ENCODE data around the gene ARRB2.

DNA sequence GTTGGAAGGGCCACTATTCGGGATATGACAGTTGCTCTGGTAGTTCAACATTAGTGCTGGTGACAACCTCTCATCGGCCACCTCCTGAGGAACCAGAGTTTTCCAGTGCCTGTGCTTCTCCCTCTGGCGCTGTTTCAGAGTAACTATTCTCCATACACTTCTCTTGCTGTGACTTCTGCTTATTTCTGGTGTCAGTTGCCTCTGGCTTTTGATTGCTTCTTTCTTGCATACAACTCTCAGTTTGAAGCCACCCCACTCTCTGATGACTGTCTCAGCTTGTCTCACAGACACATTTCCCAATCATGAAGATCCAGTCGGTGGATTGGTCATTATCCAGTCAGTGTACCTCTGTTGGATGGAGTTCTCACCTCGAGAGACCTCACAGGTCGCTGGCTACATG, 57.9 kb downstream of the ARRB2 start:
- TF ChIP-seq, protein P1, sequence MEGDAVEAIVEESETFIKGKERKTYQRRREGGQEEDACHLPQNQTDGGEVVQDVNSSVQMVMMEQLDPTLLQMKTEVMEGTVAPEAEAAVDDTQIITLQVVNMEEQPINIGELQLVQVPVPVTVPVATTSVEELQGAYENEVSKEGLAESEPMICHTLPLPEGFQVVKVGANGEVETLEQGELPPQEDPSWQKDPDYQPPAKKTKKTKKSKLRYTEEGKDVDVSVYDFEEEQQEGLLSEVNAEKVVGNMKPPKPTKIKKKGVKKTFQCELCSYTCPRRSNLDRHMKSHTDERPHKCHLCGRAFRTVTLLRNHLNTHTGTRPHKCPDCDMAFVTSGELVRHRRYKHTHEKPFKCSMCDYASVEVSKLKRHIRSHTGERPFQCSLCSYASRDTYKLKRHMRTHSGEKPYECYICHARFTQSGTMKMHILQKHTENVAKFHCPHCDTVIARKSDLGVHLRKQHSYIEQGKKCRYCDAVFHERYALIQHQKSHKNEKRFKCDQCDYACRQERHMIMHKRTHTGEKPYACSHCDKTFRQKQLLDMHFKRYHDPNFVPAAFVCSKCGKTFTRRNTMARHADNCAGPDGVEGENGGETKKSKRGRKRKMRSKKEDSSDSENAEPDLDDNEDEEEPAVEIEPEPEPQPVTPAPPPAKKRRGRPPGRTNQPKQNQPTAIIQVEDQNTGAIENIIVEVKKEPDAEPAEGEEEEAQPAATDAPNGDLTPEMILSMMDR (IDR thresholded peaks at IDR 0.05; ENCODE audit: insufficient read depth, low read depth, low read length), result no peak
- no peak for TF ChIP-seq EZH2 (IDR thresholded peaks at IDR 0.05; ENCODE audit: insufficient read depth, low read length)
